NCI-H524 (cell line): ENCODE results near the gene OR2AE1.
"Not testable (repeated sequence)": the region's sequence is repeated elsewhere in the genome, so short reads cannot be mapped to it uniquely, and the experiment has no call there.

Source experiments
- DNase-seq, 2 experiments: peaks; one replicate each; lab custom pipeline; 2025; lab: John Stamatoyannopoulos, UW

OR2AE1 gene, protein sequence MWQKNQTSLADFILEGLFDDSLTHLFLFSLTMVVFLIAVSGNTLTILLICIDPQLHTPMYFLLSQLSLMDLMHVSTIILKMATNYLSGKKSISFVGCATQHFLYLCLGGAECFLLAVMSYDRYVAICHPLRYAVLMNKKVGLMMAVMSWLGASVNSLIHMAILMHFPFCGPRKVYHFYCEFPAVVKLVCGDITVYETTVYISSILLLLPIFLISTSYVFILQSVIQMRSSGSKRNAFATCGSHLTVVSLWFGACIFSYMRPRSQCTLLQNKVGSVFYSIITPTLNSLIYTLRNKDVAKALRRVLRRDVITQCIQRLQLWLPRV

GRCh38 chr7:99876933-99877332 is at the start of gene OR2AE1:
Gene OR2AE1, minus strand, starts transcription at chr7:99877033. Its CDS starts 0 bp downstream, at chr7:99877033.
- DNase-seq: no peak

- no peak for DNase-seq
Measured at GRCh38 chr7:99926321-99926720, 49.5 kb upstream of the OR2AE1 start.

DNA sequence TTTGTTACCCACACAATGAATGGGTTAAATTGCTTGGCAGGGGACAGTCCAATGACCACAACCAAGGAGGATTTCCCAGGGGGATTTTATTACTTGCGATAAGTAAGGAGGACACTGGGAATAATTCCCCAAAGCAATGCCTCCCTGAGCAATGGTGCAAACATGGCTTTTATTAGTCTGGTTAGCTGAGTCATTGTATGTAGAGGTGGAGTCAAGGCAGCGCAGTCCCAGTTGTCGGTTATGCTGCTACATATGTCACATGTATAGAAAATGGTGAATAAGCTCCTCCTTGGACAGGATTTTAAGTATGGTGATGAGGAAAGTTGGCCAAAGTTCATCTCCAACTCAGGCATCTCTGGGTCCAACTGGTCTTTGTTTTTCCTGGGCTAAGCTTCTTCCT is 46.4 kb upstream of the OR2AE1 start:
- DNase-seq: no peak

DNA sequence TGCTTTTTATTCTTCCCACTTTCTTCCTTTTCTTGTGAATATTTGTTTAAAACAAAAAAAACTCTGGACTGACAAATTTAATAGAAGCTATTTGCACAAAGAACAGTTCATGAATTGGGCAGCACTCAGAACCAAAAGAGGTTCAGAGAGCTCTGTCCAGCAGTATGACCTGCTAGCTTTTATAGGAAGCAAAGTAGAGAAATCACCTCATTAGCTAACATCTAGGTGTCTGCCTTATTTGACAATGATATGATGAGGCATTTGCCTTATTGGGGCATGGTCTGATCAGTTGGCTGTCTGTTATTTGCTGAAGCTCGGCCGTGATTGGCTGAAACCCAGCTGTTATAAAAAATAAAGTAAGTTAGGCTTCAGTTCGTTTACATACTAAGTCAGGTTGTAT is 43.3 kb upstream of the OR2AE1 start:
- DNase-seq: no peak

DNA sequence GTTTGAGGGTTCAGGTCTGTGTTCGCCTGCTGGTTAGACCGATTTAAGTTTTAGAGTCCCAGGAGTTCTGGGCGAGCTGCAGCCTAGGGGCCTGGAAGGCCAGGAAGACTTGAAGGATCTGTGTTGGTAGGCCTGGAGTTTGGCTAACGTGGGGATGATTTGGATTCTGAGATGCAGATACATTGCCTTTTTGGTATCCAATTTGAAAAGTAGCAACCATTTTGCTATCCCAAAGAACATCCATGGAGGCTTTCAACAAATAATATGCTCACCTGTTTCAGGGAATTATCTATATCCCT is 42.9 kb upstream of the OR2AE1 start:
- DNase-seq: no peak

DNA sequence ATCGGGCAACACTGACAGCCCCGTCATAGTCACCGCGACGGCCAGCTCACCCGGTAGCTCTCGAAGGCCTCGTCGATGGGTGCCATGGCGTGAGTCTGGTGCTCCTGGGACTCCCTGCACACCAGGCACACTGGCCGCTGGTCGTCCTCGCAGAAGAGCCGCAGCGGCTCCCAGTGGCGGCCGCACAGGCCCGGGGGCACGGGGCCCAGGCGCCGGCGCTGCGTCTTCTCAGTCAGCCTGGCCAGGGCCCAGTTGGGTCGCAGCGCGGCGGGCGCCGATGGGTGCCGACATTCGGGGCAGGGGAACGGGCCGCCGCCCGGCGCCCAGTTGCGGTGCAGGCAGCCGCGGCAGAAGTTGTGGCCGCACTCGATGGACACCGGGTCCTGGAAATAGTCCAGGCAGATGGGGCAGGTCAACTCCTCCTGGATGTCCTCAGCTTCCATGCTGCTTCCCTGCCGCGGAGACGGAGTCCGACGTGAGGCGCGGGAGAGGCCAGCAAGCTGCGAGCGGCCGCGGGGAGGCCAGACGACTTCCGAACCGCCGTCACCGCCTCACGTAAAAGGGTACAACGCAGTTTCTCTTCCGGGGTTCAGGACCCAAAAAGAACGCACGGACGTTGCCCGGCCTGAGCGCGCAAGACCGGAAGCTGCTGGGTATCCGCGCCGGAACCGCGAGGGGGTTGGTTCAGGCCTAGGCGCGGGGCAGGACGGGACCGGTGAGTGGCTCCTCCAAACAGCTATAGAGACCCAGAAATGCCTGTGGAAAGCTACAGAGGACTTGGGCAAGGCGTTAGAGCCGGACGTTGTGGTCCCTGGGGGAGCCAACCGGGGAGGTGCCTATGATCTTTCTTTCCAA is 42.4 kb upstream of the OR2AE1 start, which contains the start of gene TRIM4:
TRIM4 (minus strand) TSS at position 572 of the 855 bp plus-strand sequence; CDS start at position 443, 129 bp downstream.
- DNase-seq: peak; percentile 73 to 81

DNA sequence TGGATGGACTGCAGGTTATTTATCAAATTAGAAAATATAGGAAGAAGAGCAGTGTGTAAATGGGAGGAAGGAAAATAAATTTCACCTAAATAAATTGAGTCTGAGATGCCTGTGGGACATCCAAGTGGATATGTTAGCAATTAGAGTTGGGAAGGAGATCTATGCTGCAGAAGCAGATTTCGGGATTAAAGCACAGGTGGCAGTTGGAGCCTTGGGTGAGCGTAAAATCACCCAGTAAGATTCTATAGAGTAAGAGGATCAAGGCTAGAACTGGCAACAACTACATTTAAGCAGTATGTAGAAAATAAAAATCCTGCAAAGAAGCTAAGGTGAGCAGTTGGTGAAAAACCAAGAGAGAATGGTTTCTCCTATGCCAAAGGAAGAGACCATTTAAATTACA is 34.1 kb upstream of the OR2AE1 start:
- DNase-seq: no peak

GRCh38 chr7:99901581-99901980 is 24.7 kb upstream of the OR2AE1 start:
- DNase-seq: no peak

DNA sequence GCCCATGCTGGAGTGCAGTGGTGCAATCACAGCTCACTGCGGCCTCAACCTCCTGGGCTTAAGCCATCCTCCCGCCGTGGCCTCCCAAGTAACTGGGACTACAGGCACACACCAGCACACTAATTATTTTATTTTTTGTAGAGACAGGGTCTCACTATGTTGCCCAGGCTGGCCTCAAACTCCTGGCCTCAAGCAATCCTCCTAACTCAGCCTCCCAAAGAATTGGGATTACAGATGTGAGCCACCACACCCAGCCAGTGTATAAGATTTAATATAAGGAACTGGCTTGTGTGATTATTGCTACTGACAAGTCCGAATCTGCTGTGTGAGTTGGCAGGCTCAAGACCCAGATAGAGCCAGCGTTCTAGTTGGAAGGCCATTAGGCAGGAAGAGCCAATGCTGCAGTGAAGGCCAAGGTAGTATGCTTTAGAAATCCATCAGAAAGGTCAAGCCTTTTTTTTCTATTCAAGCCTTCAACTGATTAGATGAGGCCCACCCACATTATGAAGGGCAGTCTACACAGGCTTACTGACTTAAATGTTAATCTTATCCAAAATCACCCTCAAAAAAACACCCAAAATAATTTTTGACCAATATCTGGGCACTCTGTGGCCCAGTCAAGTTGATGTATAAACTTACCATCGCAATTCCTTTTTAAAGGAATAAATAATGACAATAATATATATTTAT is 23.1 kb upstream of the OR2AE1 start:
- no peak for DNase-seq

GRCh38 chr7:99898836-99899235 is 22.0 kb upstream of the OR2AE1 start:
- no peak for DNase-seq

GRCh38 chr7:99898023-99898357 is 21.2 kb upstream of the OR2AE1 start:
- no peak for DNase-seq

GRCh38 chr7:99897322-99898022 is 20.6 kb upstream of the OR2AE1 start:
- no peak for DNase-seq

DNA sequence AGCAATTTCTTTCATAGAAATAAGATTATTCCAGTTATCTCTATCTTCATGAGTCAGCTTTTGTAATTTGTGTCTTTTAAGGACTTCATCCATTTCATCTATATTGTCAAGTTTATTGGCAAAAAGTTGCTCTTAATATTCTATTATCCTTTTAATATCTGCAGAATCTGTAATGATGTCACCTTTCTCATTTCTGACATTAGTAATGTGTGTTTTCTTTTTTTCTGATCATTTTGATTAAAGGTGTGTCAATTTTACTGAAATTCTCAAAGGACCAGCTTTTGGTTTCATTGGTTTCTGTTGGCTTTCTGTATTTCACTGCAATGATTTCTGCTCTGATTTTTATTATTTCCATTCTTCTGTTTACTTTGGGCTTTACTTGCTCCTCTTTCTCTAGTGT is 17.9 kb upstream of the OR2AE1 start:
- DNase-seq: no peak

DNA sequence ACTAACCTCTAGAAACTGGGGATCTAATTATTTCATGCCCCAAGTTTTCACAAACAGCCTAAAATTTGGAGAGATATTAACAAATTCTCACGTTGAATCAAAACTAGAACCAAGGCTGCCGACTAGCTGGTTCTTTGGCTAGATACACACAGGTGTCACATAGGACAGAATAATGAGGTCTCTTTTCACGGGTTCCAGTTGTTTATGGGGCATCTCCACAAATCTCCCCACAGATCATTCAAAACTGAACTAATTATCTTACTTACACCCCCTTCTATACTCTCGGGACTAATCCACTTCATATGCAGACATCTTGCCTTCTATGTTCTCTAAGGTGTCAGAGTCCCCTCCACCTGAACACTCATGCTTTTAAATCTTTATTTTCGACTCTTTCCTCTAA is 16.4 kb upstream of the OR2AE1 start:
- DNase-seq: no peak

GRCh38 chr7:99890348-99890747 is 13.5 kb upstream of the OR2AE1 start:
- DNase-seq: not testable (repeated sequence)

DNA sequence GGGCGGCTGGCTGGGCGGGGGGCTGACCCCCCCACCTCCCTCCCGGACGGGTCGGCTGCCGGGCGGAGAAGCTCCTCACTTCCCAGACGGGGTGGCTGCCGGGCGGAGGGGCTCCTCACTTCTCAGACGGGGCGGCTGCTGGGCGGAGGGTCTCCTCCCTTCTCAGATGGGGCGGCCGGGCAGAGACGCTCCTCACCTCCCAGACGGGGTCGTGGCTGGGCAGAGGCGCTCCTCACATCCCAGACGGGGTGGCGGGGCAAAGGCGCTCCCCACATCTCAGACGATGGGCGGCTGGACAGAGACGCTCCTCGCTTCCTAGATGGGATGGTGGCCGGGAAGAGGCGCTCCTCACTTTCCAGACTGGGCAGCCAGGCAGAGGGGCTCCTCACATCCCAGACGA is 11.5 kb upstream of the OR2AE1 start:
- not testable (repeated sequence) for DNase-seq

DNA sequence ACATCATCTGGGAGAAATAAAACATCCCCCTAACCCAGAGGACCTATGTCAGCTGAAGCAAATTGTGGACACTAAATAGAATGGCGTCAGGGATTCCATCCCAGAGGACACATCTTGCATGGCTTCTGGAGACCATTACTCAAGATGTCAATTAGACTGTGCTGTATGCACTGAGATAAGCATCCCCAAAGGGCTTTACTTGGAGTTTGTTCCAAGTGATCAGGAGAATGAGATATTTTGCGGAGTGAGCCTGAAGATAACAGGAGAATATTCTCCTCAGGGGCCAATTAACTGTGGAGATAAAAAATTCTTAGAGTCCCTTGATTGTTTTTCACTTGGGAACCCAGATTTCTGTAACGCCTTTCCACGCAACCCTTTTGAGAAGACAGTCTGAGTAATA is 4.5 kb upstream of the OR2AE1 start:
- no peak for DNase-seq

DNA sequence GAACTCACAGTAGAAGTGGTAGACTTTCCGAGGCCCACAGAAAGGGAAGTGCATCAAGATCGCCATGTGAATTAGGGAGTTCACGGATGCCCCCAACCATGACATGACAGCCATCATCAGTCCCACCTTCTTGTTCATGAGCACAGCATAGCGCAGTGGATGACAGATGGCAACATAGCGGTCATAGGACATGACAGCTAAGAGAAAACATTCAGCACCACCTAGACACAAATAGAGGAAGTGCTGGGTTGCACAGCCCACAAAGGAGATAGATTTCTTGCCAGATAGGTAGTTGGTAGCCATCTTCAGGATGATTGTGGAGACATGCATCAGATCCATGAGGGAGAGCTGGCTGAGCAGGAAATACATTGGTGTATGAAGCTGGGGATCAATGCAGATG is 342 bp downstream of the OR2AE1 start:
- no peak for DNase-seq

DNA sequence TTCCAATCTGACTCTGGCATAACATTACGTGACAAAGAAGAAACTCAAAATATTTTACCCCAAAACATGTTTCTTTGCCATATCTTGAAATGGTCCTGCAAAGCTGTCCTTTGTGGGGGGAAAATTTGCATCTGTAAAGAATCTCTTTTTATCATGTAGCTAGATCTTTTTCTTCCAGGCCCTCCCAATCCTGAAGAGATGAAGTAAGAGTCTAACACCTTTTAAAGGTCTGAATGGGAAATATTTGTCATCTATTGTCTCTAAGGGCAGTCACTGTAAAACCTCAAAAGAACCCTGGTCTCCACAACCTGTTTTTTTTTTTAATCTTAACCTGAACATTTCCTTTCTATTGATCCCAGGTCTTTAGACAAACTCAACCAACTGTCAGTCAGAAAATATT is 8.6 kb downstream of the OR2AE1 start:
- DNase-seq: no peak

- DNase-seq: not testable (repeated sequence)
Measured at GRCh38 chr7:99867477-99867876, 9.4 kb downstream of the OR2AE1 start.

DNA sequence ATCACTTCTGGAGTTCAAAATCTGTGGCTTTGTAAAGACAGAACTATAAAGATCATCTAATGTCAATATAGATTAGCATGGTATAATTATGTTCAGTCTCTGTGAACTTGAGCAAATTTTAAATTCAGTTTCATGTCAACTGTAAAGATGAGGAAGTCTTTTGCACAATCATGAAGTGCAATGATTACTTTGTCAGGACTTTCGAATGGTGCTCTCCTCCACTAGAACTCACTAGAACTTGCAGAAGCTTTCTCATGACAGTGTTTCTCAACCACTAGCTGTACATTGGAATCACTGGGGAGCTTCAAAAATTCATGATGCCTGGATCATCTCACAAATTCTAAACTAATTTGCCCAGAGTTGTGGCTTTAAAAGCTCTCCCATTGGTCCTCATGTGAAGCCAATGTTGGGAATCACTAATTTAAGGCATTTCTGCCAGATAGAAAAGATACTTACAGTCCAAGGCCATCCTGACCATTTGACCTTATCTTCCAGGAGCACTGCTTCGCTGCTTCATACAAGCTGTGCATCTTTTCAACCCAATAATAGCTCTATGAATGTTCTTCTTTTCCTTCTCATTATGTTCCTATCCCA is 12.9 kb downstream of the OR2AE1 start:
- no peak for DNase-seq
